T1000 (cell line): ENCODE results near the gene PIK3AP1.
A peak's percentile ranks its signal among the peaks of the same experiment; 100 is the strongest.

Experiments
- DNase-seq: peaks from one replicate; lab custom pipeline; 2025; ENCODE audit warnings: mixed read lengths; lab: John Stamatoyannopoulos, UW

Gene PIK3AP1

DNA sequence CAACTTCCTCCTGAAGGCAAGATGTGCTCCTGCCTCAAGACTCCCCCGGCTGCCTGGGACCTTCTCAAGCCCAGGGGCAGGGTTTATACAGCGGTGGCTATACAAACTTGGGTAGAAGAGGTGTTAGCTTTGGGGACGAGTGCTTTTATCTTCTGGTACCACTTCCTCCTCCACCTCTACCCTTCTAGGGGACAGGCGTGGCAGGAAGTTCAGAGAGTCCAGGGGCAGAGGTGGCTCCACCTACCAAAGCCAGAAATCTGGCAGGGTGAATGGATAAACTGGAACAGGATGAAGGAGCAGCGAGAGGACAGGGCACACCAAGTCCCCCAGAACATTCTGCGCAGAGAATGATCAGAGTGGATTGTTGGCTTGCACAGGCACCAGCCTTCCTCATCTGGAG is 109.5 kb downstream of the PIK3AP1 start:
- no peak for DNase-seq

DNA sequence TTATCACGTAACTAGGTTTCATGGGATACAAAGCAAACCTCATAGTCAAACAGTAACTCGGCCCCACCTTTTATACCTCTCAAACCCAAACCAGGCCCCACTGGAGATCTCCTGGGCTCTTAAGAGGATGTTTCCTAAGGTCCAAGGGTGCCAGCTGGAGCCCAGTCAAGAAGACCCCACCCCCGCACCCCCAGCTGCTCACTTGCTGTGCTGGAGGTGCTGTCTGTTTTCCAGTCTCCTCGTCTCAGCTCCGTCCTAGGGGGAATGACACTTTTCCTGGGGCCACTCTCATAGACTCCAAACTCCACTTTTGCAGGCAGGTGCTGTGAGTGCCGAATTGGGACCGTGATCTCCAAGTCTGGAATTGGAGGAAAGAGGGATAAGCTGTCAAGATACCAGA is 110.8 kb downstream of the PIK3AP1 start:
- DNase-seq, result no peak

DNA sequence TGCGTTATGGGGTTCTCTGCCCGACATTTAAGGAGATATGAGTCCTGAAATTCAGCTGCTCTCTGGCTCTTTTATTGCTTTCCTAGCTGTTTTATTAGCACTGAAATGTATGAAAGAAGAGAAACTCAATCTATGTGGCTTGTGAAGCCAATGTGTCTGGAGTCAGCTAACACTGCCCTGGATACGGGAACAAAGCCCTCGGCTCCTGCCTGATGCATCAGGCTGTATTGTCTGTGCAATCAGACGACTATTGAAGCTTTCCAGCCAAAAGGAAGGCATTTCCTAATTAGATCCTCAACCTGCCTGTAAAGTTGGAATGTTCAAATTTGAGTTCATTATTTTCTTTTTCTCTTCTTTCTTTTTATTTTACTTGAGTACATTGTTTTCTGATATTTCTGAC is 111.5 kb downstream of the PIK3AP1 start:
- DNase-seq, result no peak

DNA sequence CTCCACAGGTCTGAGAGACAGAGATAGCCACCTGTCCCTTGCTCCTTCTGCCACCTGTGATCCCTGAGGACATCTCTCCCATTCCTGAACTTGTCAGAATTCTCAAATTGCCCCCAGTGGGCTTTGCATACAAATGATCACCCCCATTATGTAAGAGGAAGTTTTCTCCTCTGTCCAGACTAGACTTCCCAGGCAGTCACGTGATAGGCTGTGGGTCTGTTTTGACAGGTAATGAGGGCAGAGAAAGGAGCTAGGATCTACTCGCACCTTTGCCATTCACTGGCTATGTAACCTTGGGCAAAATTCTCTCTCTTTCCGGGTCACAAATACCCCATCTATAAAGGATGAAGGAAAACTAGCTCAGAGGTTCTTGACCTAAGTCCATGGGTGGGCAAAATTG is 112.1 kb downstream of the PIK3AP1 start:
- DNase-seq, result no peak

GRCh38 chr10:96606946-96607345 is 113.4 kb downstream of the PIK3AP1 start:
- DNase-seq, result no peak

GRCh38 chr10:96606216-96606615 is 114.1 kb downstream of the PIK3AP1 start:
- peak; percentile 68 for DNase-seq

DNA sequence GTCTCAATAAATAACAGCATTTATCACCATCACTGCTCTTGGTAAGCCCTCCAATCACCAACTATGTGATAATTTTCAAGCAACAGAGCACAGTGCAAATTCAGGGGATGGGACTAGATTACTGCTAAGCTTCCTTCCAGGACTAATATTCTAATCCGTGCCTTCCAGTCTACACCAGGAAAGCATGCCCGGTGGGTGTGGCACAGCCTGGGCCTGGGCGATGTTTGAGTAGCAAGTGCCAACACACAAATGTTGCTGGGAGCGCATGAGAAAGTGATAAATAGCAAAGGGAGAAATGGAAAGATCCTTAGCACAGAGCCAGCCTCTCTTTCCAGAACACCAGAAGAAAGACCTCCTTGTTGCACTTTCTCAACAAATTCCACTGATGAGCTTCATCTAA is 120.0 kb downstream of the PIK3AP1 start:
- no peak for DNase-seq

- DNase-seq, result no peak
Observed at GRCh38 chr10:96598846-96599245, 121.5 kb downstream of the PIK3AP1 start.

GRCh38 chr10:96596422-96597407 is 123.6 kb downstream of the PIK3AP1 start:
- no peak for DNase-seq

DNA sequence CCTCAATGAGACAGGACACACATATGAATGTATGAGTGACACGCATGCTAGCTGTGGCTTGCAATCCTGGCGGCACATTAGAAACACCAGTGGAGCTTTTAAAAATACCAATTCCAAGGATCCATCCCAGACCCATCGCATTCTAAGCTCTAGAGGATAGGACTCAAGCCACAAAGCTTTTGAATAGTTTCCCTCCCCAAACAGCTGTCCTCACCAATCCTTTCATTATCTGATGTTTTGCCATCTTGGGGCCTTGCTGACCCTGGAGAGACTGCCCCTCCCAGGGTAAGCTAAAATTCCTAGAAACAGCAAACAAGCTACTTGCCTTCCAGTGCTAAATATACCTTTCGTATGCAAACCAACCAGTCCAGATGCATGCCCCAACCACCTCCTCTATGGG is 124.6 kb downstream of the PIK3AP1 start:
- no peak for DNase-seq

DNA sequence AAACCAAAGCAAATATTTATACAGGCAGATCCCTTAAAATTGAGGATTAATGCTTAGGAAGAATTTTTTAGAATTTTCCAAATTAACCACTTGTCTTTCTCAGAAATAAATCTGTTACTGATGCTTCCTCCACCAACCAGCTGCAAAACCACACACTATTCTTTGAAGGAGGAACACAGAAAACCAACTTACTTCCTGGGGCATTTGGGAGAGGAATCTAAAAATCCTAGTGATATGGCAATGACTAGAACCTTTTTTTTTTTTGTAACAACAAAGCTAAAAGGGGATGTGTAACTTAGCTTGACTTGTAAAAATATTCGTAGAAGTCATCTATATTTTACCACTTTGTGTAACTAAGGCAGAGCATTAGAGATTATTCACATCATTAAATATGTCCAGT is 128.4 kb downstream of the PIK3AP1 start:
- DNase-seq, result no peak

DNA sequence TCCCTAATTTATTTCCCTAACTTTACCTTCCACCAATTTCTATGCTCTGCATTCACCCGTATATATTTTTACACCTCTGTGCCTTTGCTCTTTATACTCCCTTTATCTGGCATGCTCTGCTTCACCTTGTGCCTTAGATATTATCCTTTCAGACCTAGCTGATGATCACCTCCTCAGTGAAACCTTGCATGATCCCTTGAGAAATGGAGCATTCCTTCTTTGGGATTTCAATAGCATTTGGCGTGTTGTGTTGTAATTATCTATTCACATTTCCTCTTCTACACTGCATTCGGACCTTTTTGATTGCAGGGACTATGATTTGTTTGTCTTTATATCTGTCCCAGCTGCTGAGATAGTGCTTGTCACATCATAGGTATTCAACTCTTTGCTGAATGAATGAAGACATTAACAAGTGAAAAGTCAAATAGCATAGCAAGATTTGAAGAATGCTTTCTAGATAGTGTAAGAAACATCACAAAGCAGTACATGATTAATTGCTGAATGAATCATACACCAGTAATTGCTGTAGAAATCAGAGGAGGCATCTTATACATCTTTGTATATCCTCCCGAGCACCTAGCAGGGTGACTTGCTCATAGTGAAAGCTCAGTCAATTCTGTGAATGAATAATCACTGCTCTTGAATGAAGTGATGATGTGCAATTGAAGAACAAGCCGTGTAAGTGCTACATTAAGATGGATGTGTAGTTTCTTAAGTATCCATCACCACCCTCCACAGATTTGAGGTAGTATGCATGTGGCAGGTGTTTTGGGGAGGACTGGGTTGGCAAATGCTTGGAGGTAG is 131.5 kb downstream of the PIK3AP1 start:
- DNase-seq, result no peak

GRCh38 chr10:96588060-96588554 is 132.2 kb downstream of the PIK3AP1 start:
- DNase-seq, result no peak

GRCh38 chr10:96587264-96588059 is 132.9 kb downstream of the PIK3AP1 start:
- DNase-seq, result peak; percentile 87

DNA sequence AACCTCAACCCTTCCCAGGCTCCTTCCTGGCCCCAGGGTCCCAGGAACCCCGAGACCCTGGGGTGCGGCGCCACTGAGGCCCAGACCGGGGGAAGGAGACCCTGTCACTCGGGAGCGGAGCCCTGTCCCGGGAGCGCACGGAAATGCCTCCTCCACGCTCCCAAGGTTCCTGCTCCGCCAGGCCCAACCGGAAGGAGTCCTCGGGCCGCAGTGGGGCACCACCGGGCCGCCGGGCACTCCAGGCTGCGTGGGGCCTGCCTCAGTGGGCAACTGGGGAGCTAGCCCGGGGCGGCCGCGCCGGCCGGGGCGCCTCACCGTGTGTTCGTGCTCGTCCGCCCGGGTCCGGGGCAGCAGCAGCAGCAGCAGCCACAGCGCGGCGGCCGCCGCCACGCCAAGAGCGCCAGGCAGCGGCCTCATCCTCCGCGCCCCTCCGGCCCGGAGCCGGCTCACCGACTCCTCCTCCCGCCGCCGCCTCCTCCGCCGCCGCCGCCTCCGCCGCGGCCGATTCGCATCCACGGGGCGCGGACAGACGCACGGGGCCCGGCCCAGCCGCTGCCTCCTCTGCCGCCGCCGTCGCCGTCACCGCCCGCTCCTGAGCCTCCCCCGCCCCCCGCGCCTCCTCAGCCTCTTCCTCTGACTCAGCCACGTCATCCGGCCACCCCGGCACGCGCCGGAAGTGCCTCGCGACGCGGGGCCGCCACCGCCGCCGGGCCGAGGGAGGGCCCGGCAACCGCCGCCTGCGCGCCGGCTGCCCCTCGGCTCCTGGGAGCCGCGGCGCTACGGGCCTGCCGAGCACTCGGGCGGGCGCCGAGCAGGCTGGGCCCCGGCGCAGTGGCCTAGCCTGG is 133.7 kb downstream of the PIK3AP1 start, which contains the start of gene TM9SF3:
TSS of gene TM9SF3 (minus strand) at position 594 of the 845 bp plus-strand sequence. CDS start at position 417, 177 bp downstream.
- DNase-seq, result peak; percentile 87

- DNase-seq, result no peak
Observed at GRCh38 chr10:96585736-96586418, 134.4 kb downstream of the PIK3AP1 start.

GRCh38 chr10:96584474-96584873 is 135.8 kb downstream of the PIK3AP1 start:
- no peak for DNase-seq

- no peak for DNase-seq
Observed at GRCh38 chr10:96584035-96584434, 136.3 kb downstream of the PIK3AP1 start.

- no peak for DNase-seq
Observed at GRCh38 chr10:96579133-96579532, 141.2 kb downstream of the PIK3AP1 start.

DNA sequence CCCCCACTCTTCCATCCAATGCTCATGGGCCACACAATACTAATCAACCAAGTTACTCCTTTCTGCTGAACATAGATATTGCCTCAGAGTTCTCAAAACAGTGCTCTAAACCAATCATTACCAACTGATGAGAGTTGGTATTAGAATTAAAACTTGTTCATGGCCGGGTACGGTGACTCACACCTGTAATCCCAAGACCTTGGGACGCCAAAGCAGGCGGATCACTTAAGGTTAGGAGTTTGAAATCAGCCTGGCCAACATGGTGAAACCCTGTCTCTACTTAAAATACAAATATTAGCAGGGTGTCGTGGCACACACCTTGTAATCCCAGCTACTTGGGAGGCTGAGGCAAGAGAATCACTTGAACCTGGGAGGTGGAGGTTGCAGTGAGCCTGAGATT is 141.7 kb downstream of the PIK3AP1 start:
- DNase-seq, result no peak
